ENCODE measurements around the gene DLG1.

DNA sequence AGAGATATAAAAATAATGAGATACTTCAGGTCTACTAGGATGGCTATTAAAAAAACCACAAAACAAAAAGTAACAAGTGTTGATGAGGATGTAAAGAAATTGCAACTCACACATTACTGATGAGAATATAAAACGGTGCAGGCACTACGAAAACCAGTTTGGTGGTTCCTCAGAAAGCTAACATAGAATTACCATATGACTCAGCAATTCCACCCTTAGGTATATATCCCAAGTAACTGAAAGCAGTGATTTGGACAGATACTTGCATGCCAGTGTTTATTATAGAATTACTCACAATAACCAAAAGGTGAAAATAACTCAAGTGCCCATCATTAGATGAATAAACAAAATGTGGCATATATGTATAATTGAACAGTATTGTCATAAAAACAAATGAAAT lies 181.3 kb downstream of the DLG1 start:
- TF ChIP-seq, protein P1, sequence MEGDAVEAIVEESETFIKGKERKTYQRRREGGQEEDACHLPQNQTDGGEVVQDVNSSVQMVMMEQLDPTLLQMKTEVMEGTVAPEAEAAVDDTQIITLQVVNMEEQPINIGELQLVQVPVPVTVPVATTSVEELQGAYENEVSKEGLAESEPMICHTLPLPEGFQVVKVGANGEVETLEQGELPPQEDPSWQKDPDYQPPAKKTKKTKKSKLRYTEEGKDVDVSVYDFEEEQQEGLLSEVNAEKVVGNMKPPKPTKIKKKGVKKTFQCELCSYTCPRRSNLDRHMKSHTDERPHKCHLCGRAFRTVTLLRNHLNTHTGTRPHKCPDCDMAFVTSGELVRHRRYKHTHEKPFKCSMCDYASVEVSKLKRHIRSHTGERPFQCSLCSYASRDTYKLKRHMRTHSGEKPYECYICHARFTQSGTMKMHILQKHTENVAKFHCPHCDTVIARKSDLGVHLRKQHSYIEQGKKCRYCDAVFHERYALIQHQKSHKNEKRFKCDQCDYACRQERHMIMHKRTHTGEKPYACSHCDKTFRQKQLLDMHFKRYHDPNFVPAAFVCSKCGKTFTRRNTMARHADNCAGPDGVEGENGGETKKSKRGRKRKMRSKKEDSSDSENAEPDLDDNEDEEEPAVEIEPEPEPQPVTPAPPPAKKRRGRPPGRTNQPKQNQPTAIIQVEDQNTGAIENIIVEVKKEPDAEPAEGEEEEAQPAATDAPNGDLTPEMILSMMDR (IDR thresholded peaks at IDR 0.05; ENCODE audit: low read depth, low read length, missing input control), result no peak
- TF ChIP-seq GABPA (IDR thresholded peaks at IDR 0.05 in 1 of 2, conservative IDR thresholded peaks at IDR 0.05 in 1 of 2) (no peak), JUND (IDR thresholded peaks at IDR 0.05) (no peak), REST (IDR thresholded peaks at IDR 0.05) (no peak)

Data from liver (tissue), 3 donors.